ENCODE data around the gene CEP152. TPM values are rescaled to one million over a fixed set of nuclear protein-coding genes. Genes with fewer than 3 reads are reported as not detected.

The CEP152 gene
- total and polyA plus RNA-seq, 4 donors, result 0.30 to 9.7 (median 3.5) TPM

GRCh38 chr15:48766196-48766595 lies 44.7 kb downstream of the CEP152 start (continued):
- TF ChIP-seq YY1 (IDR thresholded peaks at IDR 0.05) (no peak), MAX (IDR thresholded peaks at IDR 0.05) (no peak), RXRA (IDR thresholded peaks at IDR 0.05) (no peak), ATF3 (IDR thresholded peaks at IDR 0.05) (no peak)

GRCh38 chr15:48765022-48765421 lies 45.8 kb downstream of the CEP152 start:
- H3K36me3 ChIP-seq (ENCODE audit: control insufficient read depth in 4 of 4, insufficient read depth in 3 of 4, low read depth in 1 of 4, low read length in 3 of 4), result no peaks in the 10 kb centered on the region
- no peaks in the 10 kb centered on the region for H3K27me3 ChIP-seq (ENCODE audit: control insufficient read depth in 4 of 4, insufficient read depth in 4 of 4, low read length in 3 of 4)
- no peaks in the 10 kb centered on the region for H3K4me1 ChIP-seq (ENCODE audit: control insufficient read depth in 4 of 4, insufficient read depth in 4 of 4, low read length in 3 of 4)
- no peak overlapping the region for H3K4me3 ChIP-seq (ENCODE audit: low read depth in 1 of 3, low read length in 3 of 3)
- no peak overlapping the region for H3K27ac ChIP-seq (ENCODE audit: low read depth in 1 of 2, low read length in 2 of 2)
- no peak for DNase-seq (ENCODE audit: low spot score)
- no peak overlapping the region for H3K9ac ChIP-seq (ENCODE audit: low read depth in 1 of 2, low read length in 2 of 2)
- 83% methylated on average over 4 of the region's 4 CpGs for WGBS
- H3K9me3 ChIP-seq (ENCODE audit: control insufficient read depth in 4 of 4, low read length in 3 of 4), result no peaks in the 10 kb centered on the region
- TF ChIP-seq RAD21 (IDR thresholded peaks at IDR 0.05) (no peak), YY1 (IDR thresholded peaks at IDR 0.05) (no peak), TAF1 (conservative IDR thresholded peaks at IDR 0.05) (no peak), RXRA (IDR thresholded peaks at IDR 0.05) (no peak), REST (IDR thresholded peaks at IDR 0.05) (no peak), ZBTB33 (IDR thresholded peaks at IDR 0.05) (no peak), GABPA (IDR thresholded peaks at IDR 0.05 in 1 of 2, conservative IDR thresholded peaks at IDR 0.05 in 1 of 2) (no peak), EGR1 (IDR thresholded peaks at IDR 0.05; ENCODE audit: low read depth in 2 of 2) (no peak), NR2F2 (IDR thresholded peaks at IDR 0.05) (no peak), FOXA2 (IDR thresholded peaks at IDR 0.05) (no peak), MAX (IDR thresholded peaks at IDR 0.05) (no peak)

GRCh38 chr15:48761393-48762158 lies 49.3 kb downstream of the CEP152 start:
- Histone ChIP-seq H3K9me3 (ENCODE audit: control insufficient read depth in 4 of 4, low read length in 3 of 4) (no peaks in the 10 kb centered on the region), H3K4me1 (ENCODE audit: control insufficient read depth in 4 of 4, insufficient read depth in 4 of 4, low read length in 3 of 4) (no peaks in the 10 kb centered on the region), H3K9ac (ENCODE audit: low read depth in 1 of 2, low read length in 2 of 2) (no peak overlapping the region), H3K27ac (ENCODE audit: low read depth in 1 of 2, low read length in 2 of 2) (no peak overlapping the region), H3K36me3 (ENCODE audit: control insufficient read depth in 4 of 4, insufficient read depth in 3 of 4, low read depth in 1 of 4, low read length in 3 of 4) (peaks cover 0 to 2% (median 0%) of the 10 kb centered on the region in 4 donors), H3K27me3 (ENCODE audit: control insufficient read depth in 4 of 4, insufficient read depth in 4 of 4, low read length in 3 of 4) (no peaks in the 10 kb centered on the region), H3K4me3 (ENCODE audit: low read depth in 1 of 3, low read length in 3 of 3) (no peak overlapping the region)
- WGBS, result 94% methylated on average over 2 of the region's 2 CpGs
- DNase-seq (ENCODE audit: low spot score), result no peak
- TF ChIP-seq RAD21 (IDR thresholded peaks at IDR 0.05), result no peak
- TF ChIP-seq RXRA (IDR thresholded peaks at IDR 0.05), result no peak
- TF ChIP-seq FOXA1 (IDR thresholded peaks at IDR 0.05), result no peak
- no peak for TF ChIP-seq CTCF (IDR thresholded peaks at IDR 0.05; ENCODE audit: low read depth, low read length, missing input control)
- TF ChIP-seq NR2F2 (IDR thresholded peaks at IDR 0.05), result no peak
- no peak for TF ChIP-seq TAF1 (conservative IDR thresholded peaks at IDR 0.05)
- no peak for TF ChIP-seq EGR1 (IDR thresholded peaks at IDR 0.05; ENCODE audit: low read depth in 2 of 2)
- TF ChIP-seq HNF4A (conservative IDR thresholded peaks at IDR 0.05), result no peak
- no peak for TF ChIP-seq GABPA (IDR thresholded peaks at IDR 0.05 in 1 of 2, conservative IDR thresholded peaks at IDR 0.05 in 1 of 2)
- TF ChIP-seq JUND (IDR thresholded peaks at IDR 0.05), result no peak
- TF ChIP-seq ZBTB33 (IDR thresholded peaks at IDR 0.05), result no peak
- TF ChIP-seq HNF4G (IDR thresholded peaks at IDR 0.05), result no peak
- TF ChIP-seq YY1 (IDR thresholded peaks at IDR 0.05), result no peak
- no peak for TF ChIP-seq SP1 (IDR thresholded peaks at IDR 0.05)
- TF ChIP-seq MAX (IDR thresholded peaks at IDR 0.05), result no peak
